Measurements from ENCODE around the gene HTR2C. TPM values are rescaled to one million over a fixed set of nuclear protein-coding genes. Genes with fewer than 3 reads are reported as not detected.

Gene HTR2C
- total and polyA plus RNA-seq, 2 experiments from 2014 or later, result 2.0 to 2.4 TPM

GRCh38 chrX:114782925-114783324 is 199.0 kb downstream of the HTR2C start:
- Histone ChIP-seq H3K27ac (ENCODE audit: low read depth) (no peak overlapping the region), H3K4me3 (no peak overlapping the region), H3K27me3 (ENCODE audit: insufficient read depth) (no peaks in the 10 kb centered on the region), H3K79me2 (replicated peaks; ENCODE audit: insufficient read depth) (no peaks in the 10 kb centered on the region), H3K9me2 (ENCODE audit: insufficient read depth) (no peaks in the 10 kb centered on the region), H4K20me1 (replicated peaks; ENCODE audit: insufficient read depth) (no peaks in the 10 kb centered on the region), H3K36me3 (ENCODE audit: insufficient read depth) (no peaks in the 10 kb centered on the region), H3F3A (replicated peaks; ENCODE audit: low read depth) (no peaks in the 10 kb centered on the region), H3K4me1 (ENCODE audit: insufficient read depth) (peaks cover 15% of the 10 kb centered on the region), H3K4me2 (no peak overlapping the region), H2AFZ (no peak overlapping the region)
- Mint-ChIP-seq H3K36me3 (ENCODE audit: low read depth) (peaks cover 4% of the 10 kb centered on the region; the same call in 2 of the 3 replicates), H3K27ac (no peak overlapping the region), H3K4me1 (peaks cover 10% of the 10 kb centered on the region; the same call in 2 of the 3 replicates), H3K27me3 (ENCODE audit: insufficient read depth, low read depth, poor library complexity) (no peaks in the 10 kb centered on the region), H3K9me3 (peaks cover 3% of the 10 kb centered on the region; the same call in 2 of the 3 replicates), H3K4me3 (no peak overlapping the region)
- no peak for TF ChIP-seq STAT1 (IDR thresholded peaks at IDR 0.05; ENCODE audit: unreplicated experiment)
- TF ChIP-seq CREB1 (CRISPR knock-in tag; IDR thresholded peaks at IDR 0.05; ENCODE audit: low read depth), result no peak
- no peak for TF ChIP-seq ZNF114 (CRISPR knock-in tag; IDR thresholded peaks at IDR 0.05)
- no peak for TF ChIP-seq CTCF (conservative IDR thresholded peaks at IDR 0.05; ENCODE audit: low read depth in 2 of 2)
- TF ChIP-seq EZH2phosphoT487 (IDR thresholded peaks at IDR 0.05; ENCODE audit: unreplicated experiment), result no peak
- TF ChIP-seq ZNF462 (CRISPR knock-in tag; IDR thresholded peaks at IDR 0.05), result no peak
- TF ChIP-seq REST (IDR thresholded peaks at IDR 0.05; ENCODE audit: unreplicated experiment), result no peak
- no peak for TF ChIP-seq JUNB (IDR thresholded peaks at IDR 0.05; ENCODE audit: unreplicated experiment)
- no peak for TF ChIP-seq EZH2 (IDR thresholded peaks at IDR 0.05; ENCODE audit: low read depth, unreplicated experiment)
- TF ChIP-seq NANOG (IDR thresholded peaks at IDR 0.05; ENCODE audit: borderline replicate concordance), result no peak
- no peak for TF ChIP-seq ETS1 (IDR thresholded peaks at IDR 0.05)
- no peak for TF ChIP-seq ZNF331 (CRISPR knock-in tag; IDR thresholded peaks at IDR 0.05; ENCODE audit: low read depth)
- TF ChIP-seq POLR2AphosphoS5 (IDR thresholded peaks at IDR 0.05; ENCODE audit: low read depth), result no peak
- no peak for ATAC-seq
- DNase-seq (ENCODE audit: low spot score), result no peak
